H9 (cell line): Measurements from ENCODE around the gene NEDD4L. TPM values are rescaled to one million over a fixed set of nuclear protein-coding genes. Genes with fewer than 3 reads are reported as not detected.

Experiments
- DNase-seq: peaks from one replicate; pipeline ENCODE4 v3.0.0-alpha.2; 2017
- H2AFZ ChIP-seq: one replicate; pipeline ENCODE4 v1.6.1; 2013; ENCODE audit warnings: mild to moderate bottlenecking, low read length, control low read depth, moderate library complexity
- H2AK5ac ChIP-seq: 2 replicates; pipeline ENCODE4 v1.6.1; 2013; ENCODE audit warnings: low read length, control low read depth, mixed read lengths; ENCODE audit not compliant: insufficient read length
- H2BK120ac ChIP-seq: one replicate; pipeline ENCODE4 v1.6.1; 2013; ENCODE audit warnings: low read depth, mild to moderate bottlenecking, low read length, control low read depth, inconsistent platforms; ENCODE audit not compliant: poor library complexity, severe bottlenecking
- H2BK12ac ChIP-seq: 2 replicates; pipeline ENCODE4 v1.6.1; 2013; ENCODE audit warnings: low read length, control low read depth, mixed read lengths, low read depth; ENCODE audit not compliant: insufficient read length
- H2BK15ac ChIP-seq: 2 replicates; pipeline ENCODE4 v1.6.1; 2013; ENCODE audit warnings: low read depth, low read length, control low read depth
- H2BK20ac ChIP-seq: one replicate; pipeline ENCODE4 v1.6.1; 2013; ENCODE audit warnings: low read depth, mild to moderate bottlenecking, low read length, control low read depth, inconsistent platforms; ENCODE audit not compliant: poor library complexity, severe bottlenecking
- H2BK5ac ChIP-seq: 2 replicates; pipeline ENCODE4 v1.6.1; 2013; ENCODE audit warnings: low read length, control low read depth, mixed read lengths; ENCODE audit not compliant: insufficient read length
- H3K14ac ChIP-seq: 2 replicates; pipeline ENCODE4 v1.6.1; 2013; ENCODE audit warnings: low read length, control low read depth; ENCODE audit not compliant: insufficient read depth
- H3K18ac ChIP-seq: 2 replicates; pipeline ENCODE4 v1.6.1; 2013; ENCODE audit warnings: low read depth, mild to moderate bottlenecking, mixed read lengths, low read length, control low read depth; ENCODE audit not compliant: insufficient read length
- H3K23ac ChIP-seq: 2 replicates; pipeline ENCODE4 v1.6.1; 2013; ENCODE audit warnings: low read length, control low read depth, mixed read lengths, low read depth; ENCODE audit not compliant: insufficient read length
- H3K23me2 ChIP-seq: 2 replicates; pipeline ENCODE4 v1.6.1; 2013; ENCODE audit warnings: low read depth, mild to moderate bottlenecking, mixed read lengths, low read length, control low read depth; ENCODE audit not compliant: insufficient read length, poor library complexity, severe bottlenecking
- H3K27ac ChIP-seq: 2 replicates; pipeline ENCODE4 v1.5.1; 2013; ENCODE audit warnings: low read length, control low read depth, mixed read lengths, low read depth; ENCODE audit not compliant: insufficient read length
- H3K27me3 ChIP-seq: 2 replicates; pipeline ENCODE4 v1.6.1; 2013; ENCODE audit warnings: low read length, control low read depth, inconsistent platforms; ENCODE audit not compliant: insufficient read depth
- H3K4ac ChIP-seq: 2 replicates; pipeline ENCODE4 v1.6.1; 2013; ENCODE audit warnings: low read depth, mild to moderate bottlenecking, control low read depth, inconsistent platforms, low read length, moderate library complexity
- H3K4me1 ChIP-seq: 2 replicates; pipeline ENCODE4 v1.6.1; 2013; ENCODE audit warnings: low read length, control low read depth, inconsistent platforms; ENCODE audit not compliant: insufficient read depth
- H3K4me2 ChIP-seq: 2 replicates; pipeline ENCODE4 v1.6.1; 2013; ENCODE audit warnings: low read length, control low read depth, mixed read lengths; ENCODE audit not compliant: insufficient read length, insufficient read depth
- H3K56ac ChIP-seq: 2 replicates; pipeline ENCODE4 v1.6.1; 2013; ENCODE audit warnings: low read depth, mild to moderate bottlenecking, mixed read lengths, low read length, control low read depth; ENCODE audit not compliant: insufficient read length
- H3K79me1 ChIP-seq: 2 replicates; pipeline ENCODE4 v1.6.1; 2013; ENCODE audit warnings: low read depth, mild to moderate bottlenecking, moderate library complexity, low read length, control low read depth, inconsistent platforms; ENCODE audit not compliant: insufficient read depth, poor library complexity, severe bottlenecking
- H3K79me2 ChIP-seq: 2 replicates; pipeline ENCODE4 v1.6.1; 2013; ENCODE audit warnings: low read length, control low read depth, inconsistent platforms; ENCODE audit not compliant: insufficient read depth
- H3K9ac ChIP-seq: 2 replicates; pipeline ENCODE4 v1.6.1; 2013; ENCODE audit warnings: low read length, control low read depth, mixed read lengths; ENCODE audit not compliant: insufficient read length; ENCODE audit errors: extremely low read depth
- H3K9me3 ChIP-seq: one replicate; pipeline ENCODE4 v1.6.1; 2013; ENCODE audit warnings: low read depth, low read length, inconsistent platforms; ENCODE audit not compliant: control insufficient read depth
- H3T11ph ChIP-seq: one replicate; pipeline ENCODE4 v1.6.1; 2013; ENCODE audit warnings: mild to moderate bottlenecking, low read length, control low read depth, inconsistent platforms
- H4K20me1 ChIP-seq: one replicate; pipeline ENCODE4 v1.6.1; 2013; ENCODE audit not compliant: control insufficient read depth, insufficient read length, insufficient read depth
- H4K5ac ChIP-seq: 2 replicates; pipeline ENCODE4 v1.6.1; 2013; ENCODE audit warnings: low read depth, mild to moderate bottlenecking, mixed read lengths, low read length, control low read depth; ENCODE audit not compliant: insufficient read length
- H4K8ac ChIP-seq: replicated peaks from 2 replicates; pipeline ENCODE4 v1.6.1; 2013; ENCODE audit warnings: low read length, control low read depth, mixed read lengths, low read depth; ENCODE audit not compliant: insufficient read length
- H4K91ac ChIP-seq: 2 replicates; pipeline ENCODE4 v1.6.1; 2013; ENCODE audit warnings: low read depth, mild to moderate bottlenecking, moderate library complexity, mixed read lengths, low read length, control low read depth; ENCODE audit not compliant: insufficient read length
- H3K27ac Mint-ChIP-seq, 3 experiments: 2 replicates in 2 of 3; 3 replicates in 1 of 3; pipeline ENCODE4 v1.8.0; 2020 to 2021; ENCODE audit warnings: mixed read lengths in 3 of 3, mild to moderate bottlenecking in 1 of 3, moderate library complexity in 1 of 3
- H3K27me3 Mint-ChIP-seq: 2 replicates; pipeline ENCODE4 v1.8.0; 2021; ENCODE audit warnings: low read depth, mild to moderate bottlenecking, moderate library complexity, mixed read lengths
- H3K36me3 Mint-ChIP-seq, 3 experiments: 2 replicates in 2 of 3; 3 replicates in 1 of 3; pipeline ENCODE4 v1.8.0; 2020 to 2021; ENCODE audit warnings: low read depth in 3 of 3, mixed read lengths in 3 of 3; ENCODE audit not compliant: insufficient read depth in 1 of 3
- H3K4me1 Mint-ChIP-seq, 2 experiments: 2 replicates each; pipeline ENCODE4 v1.8.0; 2020; ENCODE audit warnings: mixed read lengths in 2 of 2
- H3K4me3 Mint-ChIP-seq, 2 experiments: 2 replicates in 1 of 2; 3 replicates in 1 of 2; pipeline ENCODE4 v1.8.0; 2020 to 2021; ENCODE audit warnings: mild to moderate bottlenecking in 2 of 2, mixed read lengths in 2 of 2, moderate library complexity in 1 of 2
- H3K9me3 Mint-ChIP-seq, 2 experiments: 2 replicates in 1 of 2; 3 replicates in 1 of 2; pipeline ENCODE4 v1.8.0; 2020; ENCODE audit warnings: mild to moderate bottlenecking in 2 of 2, mixed read lengths in 2 of 2, moderate library complexity in 1 of 2
- WGBS: extraction: QIAGEN DNeasy Blood & Tissue Kit; methylation state at CpG from one replicate; pipeline ENCODE4 v1.1.7; 2013; ENCODE audit warnings: missing lambda C conversion rate, low lambda C conversion rate, mixed read lengths; ENCODE audit not compliant: insufficient read length; ENCODE audit errors: extremely low coverage; 5-methylcytosine and 5-hydroxymethylcytosine counted together
- total RNA-seq: library from RNA; stranded (reverse); gene quantifications from 2 replicates; pipeline ENCODE4 v1.2.1, GENCODE V29; 2021
- TF ChIP-seq, protein P1 (sequence below): fragments of 200-600 bp; sonication (generic); conservative IDR thresholded peaks from 3 replicates; pipeline ENCODE4 v1.8.0; 2021; ENCODE audit warnings: antibody characterized with exemption, mild to moderate bottlenecking

Gene NEDD4L
- total RNA-seq, 1 experiment from 2014 or later: 76.3 TPM

DNA sequence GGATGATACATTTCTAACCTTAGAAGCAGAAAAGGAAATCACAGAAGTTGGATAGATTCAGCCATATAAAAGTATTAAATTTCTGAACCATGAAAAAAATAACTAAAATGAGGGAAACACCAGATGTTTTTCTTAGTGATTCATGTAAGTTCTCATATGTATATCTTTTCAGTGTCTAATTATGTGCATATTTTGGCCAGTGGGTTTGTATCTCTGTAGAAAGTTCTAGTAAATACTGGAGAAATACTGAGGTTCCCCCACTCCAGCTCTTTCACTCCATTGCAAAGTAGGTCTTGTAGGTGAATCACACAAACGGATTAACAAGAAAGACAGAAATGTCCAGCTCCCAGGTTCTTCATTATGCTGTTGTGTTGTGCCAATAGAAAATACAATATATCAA, 222.3 kb downstream of the NEDD4L start:
- Histone ChIP-seq H2BK15ac (no peak overlapping the region), H2BK5ac (no peak overlapping the region), H3K4ac (no peak overlapping the region), H3K4me1 (peaks cover 5% of the 10 kb centered on the region; the same call in 1 of the 2 replicates), H3K14ac (no peak overlapping the region), H2AFZ (no peak overlapping the region), H3K18ac (no peak overlapping the region), H4K20me1 (no peaks in the 10 kb centered on the region), H2BK20ac (no peak overlapping the region), H3K23me2 (no peaks in the 10 kb centered on the region), H4K5ac (no peak overlapping the region), H3K9me3 (no peaks in the 10 kb centered on the region), H2AK5ac (no peak overlapping the region), H2BK120ac (no peak overlapping the region), H3K27ac (no peak overlapping the region), H3K27me3 (no peaks in the 10 kb centered on the region), H2BK12ac (no peak overlapping the region), H4K91ac (no peak overlapping the region), H4K8ac (no peak overlapping the region), H3K79me1 (peaks cover 4% of the 10 kb centered on the region), H3K56ac (no peak overlapping the region), H3K9ac (no peak overlapping the region), H3K4me2 (no peak overlapping the region), H3K79me2 (peaks cover 3% of the 10 kb centered on the region; the same call in 1 of the 2 replicates), H3K23ac (no peak overlapping the region), H3T11ph (no peak overlapping the region)
- no peaks in the 10 kb centered on the region for H3K27me3 Mint-ChIP-seq
- H3K36me3 Mint-ChIP-seq: 0 out of 7 replicates have a peak, but pooled peaks cover 0 to 3% (median 0%) of the 10 kb centered on the region in 3 experiments
- no CpG with 5 or more reads among the region's 1 CpG for WGBS
- TF ChIP-seq, protein P1, sequence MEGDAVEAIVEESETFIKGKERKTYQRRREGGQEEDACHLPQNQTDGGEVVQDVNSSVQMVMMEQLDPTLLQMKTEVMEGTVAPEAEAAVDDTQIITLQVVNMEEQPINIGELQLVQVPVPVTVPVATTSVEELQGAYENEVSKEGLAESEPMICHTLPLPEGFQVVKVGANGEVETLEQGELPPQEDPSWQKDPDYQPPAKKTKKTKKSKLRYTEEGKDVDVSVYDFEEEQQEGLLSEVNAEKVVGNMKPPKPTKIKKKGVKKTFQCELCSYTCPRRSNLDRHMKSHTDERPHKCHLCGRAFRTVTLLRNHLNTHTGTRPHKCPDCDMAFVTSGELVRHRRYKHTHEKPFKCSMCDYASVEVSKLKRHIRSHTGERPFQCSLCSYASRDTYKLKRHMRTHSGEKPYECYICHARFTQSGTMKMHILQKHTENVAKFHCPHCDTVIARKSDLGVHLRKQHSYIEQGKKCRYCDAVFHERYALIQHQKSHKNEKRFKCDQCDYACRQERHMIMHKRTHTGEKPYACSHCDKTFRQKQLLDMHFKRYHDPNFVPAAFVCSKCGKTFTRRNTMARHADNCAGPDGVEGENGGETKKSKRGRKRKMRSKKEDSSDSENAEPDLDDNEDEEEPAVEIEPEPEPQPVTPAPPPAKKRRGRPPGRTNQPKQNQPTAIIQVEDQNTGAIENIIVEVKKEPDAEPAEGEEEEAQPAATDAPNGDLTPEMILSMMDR: no peak
- no peak for DNase-seq
- no peaks in the 10 kb centered on the region for H3K9me3 Mint-ChIP-seq
- no peak overlapping the region for H3K4me3 Mint-ChIP-seq
- H3K4me1 Mint-ChIP-seq: peaks cover 26 to 31% of the 10 kb centered on the region in 2 experiments
- H3K27ac Mint-ChIP-seq: no peak overlapping the region
